HG03469 (cell line): ENCODE measurements around the gene LRRC27.

Experiments used
- ATAC-seq: cut with Tn5 transposase; IDR thresholded peaks from one replicate; pipeline ENCODE4 v1.9.1; 2021; ENCODE audit warnings: mild to moderate bottlenecking, moderate library complexity, moderate number of reproducible peaks; ENCODE audit not compliant: unreplicated experiment

The LRRC27 gene

DNA sequence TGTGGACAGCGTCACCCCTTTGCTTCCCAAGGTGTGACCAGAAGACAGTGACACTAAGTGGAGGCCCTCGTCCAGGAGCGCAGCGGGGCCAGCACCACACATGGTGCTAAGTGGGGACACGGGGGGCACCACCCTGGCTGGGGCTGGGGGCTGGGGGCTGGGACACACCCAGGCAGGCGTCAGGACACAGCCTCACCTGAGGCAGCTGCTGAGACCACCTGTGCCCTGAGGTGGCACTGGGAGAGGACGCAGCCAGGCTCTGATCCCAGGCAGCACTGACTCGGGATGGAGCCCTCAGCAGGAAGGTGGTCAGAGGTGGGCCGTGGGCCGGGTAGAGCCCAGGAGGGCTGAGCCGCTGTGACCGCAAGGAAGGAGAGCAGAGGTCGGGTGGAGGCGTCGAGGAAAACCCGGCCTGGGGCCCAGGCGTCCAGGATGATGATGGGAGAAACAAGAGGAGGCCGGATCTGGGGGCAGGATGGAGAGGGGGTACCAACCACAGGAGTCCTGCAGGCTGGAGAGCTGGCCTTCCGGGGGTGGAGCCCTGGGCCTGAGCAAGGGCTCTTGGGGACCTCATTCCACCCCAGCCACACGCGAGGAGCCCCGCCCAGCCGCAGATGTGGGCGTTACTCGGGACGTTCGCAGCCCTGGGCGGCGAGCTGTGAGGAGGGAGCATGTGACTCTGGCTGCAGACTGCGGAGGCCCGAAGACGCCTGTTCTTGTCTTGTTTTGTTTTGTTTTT, 22.5 kb downstream of the LRRC27 start:
- no peak for ATAC-seq

DNA sequence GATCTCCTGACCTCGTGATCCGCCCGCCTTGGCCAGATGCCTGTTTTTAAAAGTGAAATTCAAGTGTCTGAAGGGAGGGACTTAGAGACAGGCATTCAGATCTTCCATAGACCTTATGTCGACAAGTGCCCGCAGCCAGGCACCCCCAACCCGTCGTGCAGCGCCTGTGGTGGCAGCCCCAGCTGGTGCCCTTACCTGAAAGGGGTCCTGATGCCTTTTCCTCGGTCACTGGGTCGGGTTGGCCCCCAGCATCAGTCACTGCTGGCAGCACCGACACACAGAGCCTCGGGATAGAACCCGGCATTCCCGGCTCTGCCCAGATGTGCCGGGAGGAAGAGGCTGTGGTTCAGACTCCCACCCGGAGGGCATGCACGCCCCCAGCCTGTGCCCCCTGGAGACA, 23.3 kb downstream of the LRRC27 start:
- no peak for ATAC-seq

DNA sequence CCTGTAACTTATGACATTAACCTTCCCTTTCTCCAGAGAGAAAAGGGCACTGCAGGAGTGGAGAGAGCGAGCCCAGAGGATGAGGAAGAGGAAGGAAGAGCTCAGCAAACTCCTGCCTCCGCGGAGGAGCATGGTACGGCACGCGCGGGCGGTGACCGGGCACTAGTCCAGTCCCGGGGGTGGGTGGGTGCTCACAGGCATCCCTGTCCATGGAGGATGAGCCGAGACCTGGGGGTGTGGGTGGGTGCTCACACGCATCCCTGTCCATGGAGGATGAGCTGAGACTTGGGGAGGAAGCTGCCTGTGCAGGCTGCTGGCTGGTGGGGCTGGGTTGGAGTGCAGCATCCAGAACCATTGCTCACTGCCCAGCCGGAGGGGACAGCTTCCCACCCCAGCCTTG, 23.8 kb downstream of the LRRC27 start:
- ATAC-seq: no peak

DNA sequence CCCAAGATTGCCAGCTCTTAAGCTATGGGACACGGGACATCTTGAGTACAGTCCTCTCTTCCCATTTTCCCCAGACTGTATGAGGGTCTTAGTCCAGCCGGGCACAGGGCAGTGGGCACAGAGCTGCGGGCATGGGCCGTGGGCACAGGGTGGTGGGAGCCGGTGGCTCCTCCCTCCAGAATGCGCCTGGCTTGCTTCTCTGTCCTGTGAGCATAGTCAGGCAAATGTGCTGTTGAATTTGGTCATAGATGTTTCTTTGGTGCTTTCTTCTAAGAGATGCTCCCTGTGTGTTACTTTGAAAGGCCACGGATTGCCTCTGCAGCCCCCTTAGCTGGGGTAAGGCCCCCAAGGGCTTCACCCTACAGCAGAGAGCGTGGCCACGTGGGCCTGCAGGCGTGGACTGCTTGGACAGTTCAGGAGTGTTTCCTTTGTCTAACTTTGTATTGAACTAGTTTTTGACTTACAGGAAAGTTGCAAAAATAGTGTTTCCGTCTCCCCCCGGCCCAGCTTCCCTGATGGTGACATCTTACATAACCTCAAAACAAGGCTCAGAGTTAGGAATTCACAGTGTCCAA, 24.7 kb downstream of the LRRC27 start:
- ATAC-seq: no peak

DNA sequence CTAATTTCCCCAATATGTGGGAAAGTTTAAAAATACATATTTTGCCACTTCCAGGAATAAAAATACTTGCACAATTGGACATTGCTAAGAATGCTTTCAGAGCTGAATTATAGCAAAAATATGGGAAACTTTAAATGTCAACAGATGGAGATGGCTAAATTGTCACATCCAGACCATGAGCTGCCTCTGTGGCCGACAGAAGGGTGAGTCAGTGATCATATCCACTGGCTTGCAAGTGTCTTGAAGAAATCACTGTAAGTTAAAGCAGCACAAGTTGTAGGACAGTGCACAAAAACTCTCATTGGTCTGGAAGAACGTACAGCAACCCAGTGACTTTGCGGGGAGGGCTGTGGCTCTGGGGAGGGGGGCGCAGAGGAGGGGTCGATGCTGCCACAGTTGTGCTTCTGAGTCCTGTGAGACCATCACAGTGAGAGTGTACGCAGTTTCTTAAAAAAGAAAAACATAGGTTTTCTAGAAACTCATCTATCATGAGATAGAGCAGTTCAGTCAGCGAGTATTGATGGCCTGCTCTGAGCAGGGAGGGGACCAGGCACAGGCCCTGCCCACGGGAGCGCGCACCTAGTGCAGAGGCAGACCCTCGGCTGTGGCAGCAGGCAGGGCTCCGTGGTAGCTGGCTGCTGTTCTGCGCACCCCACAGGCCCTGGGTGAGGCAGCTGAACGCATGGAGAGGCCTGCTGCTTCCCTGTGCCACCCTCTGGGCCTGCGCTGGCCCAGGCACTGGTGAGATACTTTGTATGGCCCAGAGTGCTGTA, 25.5 kb downstream of the LRRC27 start:
- ATAC-seq: no peak

DNA sequence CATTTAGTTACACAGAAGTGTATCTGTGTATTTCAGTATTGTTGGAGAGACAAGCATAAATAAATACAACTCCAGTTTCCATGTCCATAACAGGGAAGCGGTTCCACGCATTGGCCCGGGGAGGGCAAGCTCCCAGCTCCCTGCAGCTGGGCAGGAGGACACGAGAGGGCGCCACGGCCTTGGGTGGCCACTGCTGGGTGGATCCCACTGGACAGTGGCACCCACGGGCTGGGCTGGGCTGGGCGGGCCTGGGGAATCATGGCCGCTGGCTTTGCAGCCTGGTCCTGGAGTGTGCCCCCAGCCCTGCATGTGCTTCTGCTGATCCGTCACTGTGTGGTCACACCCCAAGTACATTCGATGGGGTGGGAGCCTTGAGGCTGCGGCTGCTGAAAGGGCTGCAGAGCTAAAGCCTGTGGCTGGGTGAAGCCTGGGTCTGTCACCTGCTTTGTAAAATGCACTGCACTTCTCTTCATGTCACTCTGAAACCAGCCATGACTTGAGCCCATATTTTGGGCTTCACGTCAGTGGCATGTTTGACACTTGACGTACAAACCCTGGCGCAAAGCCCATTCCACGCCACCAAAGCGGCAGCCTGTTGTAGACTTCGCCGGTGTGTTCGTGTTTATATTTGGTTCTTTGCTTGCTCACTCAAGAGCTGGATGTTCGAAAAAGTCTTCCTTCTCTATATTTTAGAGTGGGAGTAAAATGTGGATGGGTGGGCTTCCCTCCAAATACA, 27.5 kb downstream of the LRRC27 start:
- ATAC-seq: no peak

DNA sequence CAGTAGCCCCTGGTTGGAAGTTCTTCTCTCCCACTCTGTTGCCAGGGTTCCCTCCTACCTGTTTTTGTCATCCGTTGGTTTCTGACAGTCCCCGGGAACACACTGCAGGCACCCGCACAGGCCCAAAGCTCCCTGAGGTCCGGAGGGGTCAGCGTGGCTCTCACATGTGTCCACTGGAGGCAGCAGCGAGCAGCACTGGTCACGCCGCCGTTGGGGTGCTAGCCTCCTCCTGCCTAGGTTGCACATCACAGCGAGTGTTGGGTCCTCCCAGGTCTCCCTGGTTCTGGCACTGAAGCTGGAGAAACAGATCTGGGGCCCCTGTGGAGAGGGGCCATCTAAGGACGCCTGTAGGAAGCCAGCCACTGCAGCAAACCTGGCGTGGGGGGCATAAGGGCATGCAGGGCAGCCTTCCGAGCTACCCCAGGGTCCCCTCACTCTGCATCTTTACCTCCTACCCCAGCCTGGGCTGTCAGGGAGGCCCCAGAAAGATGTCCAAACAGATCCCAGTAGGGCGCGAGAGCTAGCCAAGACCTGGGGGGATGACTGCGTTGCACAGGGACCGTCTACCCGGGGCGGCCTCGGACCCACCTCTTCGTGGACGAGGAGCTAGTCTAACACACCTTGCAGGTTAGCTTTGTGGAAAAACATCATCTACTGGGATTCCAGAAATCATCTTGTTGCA, 28.9 kb downstream of the LRRC27 start:
- no peak for ATAC-seq

DNA sequence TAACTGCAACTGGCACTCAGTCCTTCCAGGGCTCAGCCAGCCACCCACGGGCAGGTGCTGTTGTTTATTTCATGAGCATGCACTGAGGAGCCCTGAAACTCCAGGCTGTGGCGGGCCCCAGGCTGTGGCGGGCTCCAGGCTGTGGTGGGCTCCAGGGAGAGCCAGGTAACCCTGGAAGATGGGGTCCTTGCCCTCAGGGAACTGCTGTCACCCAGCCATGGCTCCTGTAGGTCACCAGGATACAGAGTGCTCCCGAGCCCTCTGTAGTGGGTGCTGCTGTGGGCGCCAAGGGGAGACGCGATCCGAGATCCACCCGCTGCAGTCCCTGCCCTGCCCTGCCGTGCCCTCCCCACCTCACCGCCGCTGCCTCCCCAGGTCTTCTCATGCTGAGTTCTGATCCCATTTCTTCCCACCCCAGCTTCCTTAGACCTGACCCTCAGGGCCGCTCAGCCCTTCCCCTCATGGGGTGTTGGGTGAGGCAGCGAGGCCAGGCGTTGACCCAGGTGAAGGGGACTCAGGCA, 29.6 kb downstream of the LRRC27 start:
- ATAC-seq: no peak

DNA sequence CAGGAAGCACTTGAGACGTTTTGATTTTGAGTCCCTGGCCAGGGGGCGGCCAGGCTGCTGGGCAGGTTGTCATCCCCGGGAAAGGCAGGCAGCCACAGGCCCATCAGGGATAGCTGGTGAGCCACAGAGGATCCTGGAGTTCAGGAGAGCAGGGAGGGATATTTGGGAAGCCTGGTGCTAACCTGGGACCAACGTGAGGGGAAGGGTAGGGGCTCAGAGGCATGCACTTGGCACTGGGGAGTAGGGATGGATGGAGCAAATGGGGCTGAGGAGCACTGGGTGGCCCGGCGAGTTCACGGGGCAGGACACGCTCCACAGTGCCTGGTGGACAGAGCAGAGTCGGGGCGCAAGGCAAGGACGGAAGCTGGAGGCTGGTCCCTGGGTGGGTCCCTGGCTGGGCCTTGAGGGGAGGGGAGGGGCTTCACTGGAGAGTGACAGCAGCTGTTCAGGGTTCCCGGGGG, 30.2 kb downstream of the LRRC27 start:
- no peak for ATAC-seq

DNA sequence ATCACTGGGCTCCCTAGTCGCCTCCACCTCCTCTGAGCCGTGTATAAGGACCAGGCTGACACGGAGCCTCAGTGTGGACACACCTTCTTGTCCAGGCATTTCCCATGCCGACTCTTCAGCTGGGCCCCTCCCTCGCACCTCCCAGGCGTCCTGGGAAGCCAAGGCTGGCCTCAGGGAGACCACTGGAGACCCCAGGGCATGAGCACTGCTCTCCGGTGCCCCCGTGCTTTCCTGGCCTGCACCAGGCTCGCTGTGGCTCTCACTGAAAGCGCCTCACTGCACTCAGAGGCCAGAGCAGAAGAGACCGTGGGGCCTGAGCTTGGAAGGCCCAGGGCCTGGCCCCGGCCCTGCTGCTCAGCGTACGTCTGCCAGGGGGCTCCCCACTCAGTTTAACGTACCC, 31.4 kb downstream of the LRRC27 start:
- ATAC-seq: no peak

DNA sequence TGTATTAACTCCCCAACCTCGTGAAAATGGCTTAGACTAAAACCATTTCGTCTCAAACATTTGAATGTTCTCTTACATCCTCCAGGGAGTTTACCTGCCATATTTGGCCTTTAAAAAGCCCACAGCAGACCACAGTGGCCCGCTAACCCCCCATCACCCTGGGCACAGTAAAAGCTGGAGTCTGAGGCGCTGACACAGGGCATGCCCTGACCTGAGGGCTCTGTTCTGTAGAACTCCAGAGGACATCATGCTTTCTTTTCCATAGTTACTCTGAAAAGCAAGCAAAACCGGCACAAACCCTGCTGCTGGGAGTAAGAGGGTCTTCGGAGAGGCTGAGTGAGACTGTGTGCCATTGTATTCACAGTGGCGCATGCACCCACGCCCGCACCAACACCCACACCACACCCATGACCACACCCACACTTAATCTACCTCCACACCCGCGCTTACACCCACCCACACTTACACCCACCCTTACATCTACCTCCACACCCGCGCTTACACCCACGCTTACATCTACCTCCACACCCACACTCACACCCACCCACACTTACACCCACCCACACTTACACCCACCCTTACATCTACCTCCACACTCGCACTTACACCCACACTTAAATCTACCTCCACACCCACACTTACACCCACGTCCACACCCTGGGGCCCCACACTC, 32.1 kb downstream of the LRRC27 start:
- ATAC-seq: no peak

DNA sequence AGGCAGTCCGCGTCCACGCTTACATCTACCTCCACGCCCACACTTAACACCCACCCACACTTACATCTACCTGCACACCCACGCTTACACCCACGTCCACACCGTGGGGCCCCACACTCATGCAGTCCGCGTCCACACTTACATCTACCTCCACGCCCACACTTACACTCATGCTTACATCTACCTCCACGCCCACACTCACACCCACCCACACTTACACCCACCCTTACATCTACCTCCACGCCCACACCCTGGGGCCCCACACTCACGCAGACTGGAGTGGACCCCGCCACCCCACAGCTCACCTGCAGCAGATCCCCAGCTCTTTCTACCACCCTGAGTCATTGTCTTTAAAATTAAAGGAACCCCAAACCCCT, 32.6 kb downstream of the LRRC27 start:
- ATAC-seq: no peak

DNA sequence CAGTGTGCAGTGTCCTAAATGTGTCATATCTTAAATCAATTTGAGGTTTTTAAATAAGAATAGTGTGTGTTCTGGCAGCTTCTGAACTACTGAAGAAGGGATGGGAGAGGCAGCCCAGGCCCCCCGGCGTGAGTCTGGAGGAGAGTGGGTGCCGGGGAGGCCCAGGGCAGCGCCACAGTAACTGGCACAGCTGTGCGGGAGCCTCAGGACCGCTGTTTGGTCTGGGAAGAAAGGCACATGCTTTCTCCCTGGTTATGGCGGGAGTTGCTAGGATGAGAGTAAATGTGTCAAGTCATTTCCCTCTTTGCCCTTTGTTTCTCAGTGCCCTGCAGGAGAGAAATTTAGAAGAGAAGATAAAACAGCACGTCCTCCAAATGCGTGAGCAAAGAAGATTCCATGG, 33.1 kb downstream of the LRRC27 start:
- ATAC-seq: no peak

DNA sequence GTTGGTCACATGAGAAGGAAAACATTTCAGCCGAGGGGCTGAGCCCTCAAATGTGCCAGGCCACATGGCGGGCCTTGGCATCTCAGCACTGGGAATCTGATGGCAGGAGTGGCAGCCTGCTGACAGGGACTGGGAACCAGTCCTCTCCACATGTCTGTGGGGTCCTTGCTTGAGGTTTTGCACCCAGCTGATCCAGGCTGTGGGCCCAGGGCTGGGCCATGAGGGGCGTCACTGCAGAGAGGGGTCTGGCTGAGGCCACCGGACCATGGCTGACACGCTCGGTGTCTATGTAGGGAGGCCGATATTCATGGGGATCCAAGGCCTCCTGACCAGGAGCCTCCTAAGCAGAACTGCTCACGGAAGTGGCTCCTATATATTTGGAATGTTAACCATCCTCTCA, 34.0 kb downstream of the LRRC27 start:
- no peak for ATAC-seq

DNA sequence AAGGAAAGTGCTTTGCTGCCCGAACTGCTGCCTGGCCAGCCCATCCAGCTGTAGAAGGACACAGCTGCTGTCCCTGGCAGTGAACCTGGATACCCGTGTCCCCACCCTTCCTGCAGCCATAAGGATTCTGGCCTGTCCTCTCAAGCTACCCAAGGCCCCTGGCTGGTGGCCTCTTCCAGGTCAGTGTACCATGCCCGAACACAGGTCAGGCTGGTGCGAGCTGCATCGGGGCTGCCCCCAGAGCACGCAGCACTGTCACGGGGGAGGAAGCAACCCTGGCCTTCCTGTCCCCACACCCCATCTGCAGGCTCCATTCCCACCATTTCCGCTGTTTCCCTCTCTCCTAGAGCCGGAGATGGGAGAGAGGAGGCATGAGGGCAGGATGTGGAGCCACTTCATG, 34.5 kb downstream of the LRRC27 start:
- ATAC-seq: no peak

DNA sequence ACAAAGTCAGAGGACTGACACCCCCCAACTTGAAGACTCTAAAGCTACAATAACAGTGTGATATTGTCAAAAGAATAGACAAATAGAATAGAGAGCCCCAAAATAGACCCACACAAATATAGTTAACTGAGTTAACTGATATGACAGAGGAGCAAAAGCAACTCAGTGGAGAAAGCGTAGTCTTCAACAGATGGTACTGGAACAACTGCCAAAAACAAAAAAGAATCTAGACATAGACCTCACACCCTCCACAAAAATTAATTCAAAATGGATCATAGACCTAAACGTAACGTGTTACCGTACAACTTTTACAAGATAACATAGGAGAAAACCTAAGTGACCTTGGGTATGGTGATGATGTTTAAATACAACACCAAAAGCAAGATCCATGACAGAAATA, 36.4 kb downstream of the LRRC27 start:
- no peak for ATAC-seq

DNA sequence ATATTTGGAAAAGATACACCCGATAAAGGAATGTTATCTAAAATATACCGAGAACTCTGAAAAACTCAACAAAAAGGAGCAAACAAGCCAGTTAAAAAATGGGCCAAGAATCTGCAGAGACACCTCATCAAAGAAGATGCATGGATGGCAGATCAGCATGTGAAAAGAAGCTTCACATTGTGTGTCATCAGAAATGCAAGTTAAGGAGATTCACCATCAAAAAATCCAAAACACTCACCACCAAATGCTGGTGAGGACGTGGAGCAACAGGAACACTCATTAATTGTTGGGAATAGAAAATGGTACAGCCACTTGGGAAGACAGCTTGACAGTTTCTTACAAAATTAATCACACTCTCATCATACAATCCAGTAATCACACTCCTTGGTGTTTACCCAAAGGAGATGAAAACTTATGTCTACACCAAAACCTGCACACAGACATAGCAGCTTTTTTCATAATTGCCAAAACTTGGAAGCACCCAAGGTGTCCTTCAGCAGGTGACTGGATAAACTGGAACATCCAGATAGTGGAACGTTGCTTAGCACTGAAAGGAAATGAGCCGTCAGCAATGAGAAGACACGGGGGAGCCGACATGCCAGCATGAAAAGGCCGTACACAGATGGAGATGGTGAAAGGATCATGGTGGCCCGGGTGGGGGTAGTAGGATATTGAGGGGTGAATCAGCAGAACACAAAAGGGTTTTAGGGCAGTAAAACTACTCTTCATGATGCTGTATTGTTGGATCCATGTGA, 37.1 kb downstream of the LRRC27 start:
- ATAC-seq: no peak

DNA sequence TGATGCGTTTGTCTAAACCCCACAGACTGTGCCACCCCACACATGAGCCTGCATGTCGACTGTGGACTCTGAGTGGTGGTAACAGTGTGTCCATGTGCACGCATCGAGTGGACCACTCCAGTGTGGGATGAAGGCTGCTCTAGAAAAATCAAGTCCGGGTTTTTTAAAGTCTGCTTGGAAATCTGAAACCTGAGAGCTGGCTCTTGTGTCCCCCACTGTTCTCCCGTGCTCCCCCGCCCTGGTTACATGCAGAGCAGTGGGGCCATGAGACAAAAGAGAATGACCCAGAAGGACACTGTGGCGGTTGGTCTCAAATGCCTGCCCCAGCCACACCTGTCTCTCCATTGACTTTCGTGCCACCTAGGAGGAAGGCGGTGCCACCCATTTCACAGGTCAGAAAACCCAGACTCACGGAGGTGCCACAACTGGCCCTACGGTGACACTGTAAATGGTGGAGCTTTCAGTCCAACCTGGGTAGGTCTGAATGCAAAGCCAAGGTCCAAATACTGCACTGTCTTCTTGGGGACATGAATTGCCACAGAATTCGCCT, 37.7 kb downstream of the LRRC27 start:
- no peak for ATAC-seq
